IPS-18c (cell line): Measurements from ENCODE around the gene CPNE9.

ENCODE experiments used
- H3K4me3 ChIP-seq: 2 replicates; pipeline ENCODE4 v1.7.0; 2013; ENCODE audit warnings: low read depth, mild to moderate bottlenecking, low read length, moderate library complexity; ENCODE audit not compliant: insufficient read depth
- H3K9me3 ChIP-seq: one replicate; pipeline ENCODE4 v1.6.1; 2013; ENCODE audit warnings: mild to moderate bottlenecking, low read length, moderate library complexity; ENCODE audit not compliant: control insufficient read depth, insufficient read depth

CPNE9 gene

GRCh38 chr3:9685216-9686049, 18.2 kb upstream of the CPNE9 start:
- no peaks in the 10 kb centered on the region for H3K9me3 ChIP-seq
- no peak overlapping the region for H3K4me3 ChIP-seq

GRCh38 chr3:9686050-9686550, 17.5 kb upstream of the CPNE9 start:
- no peaks in the 10 kb centered on the region for H3K9me3 ChIP-seq
- no peak overlapping the region for H3K4me3 ChIP-seq

GRCh38 chr3:9686703-9687102, 16.9 kb upstream of the CPNE9 start:
- no peak overlapping the region for H3K4me3 ChIP-seq
- H3K9me3 ChIP-seq, result no peaks in the 10 kb centered on the region

- Histone ChIP-seq H3K4me3 (no peak overlapping the region), H3K9me3 (no peaks in the 10 kb centered on the region)
Measured at GRCh38 chr3:9687514-9687913, 16.1 kb upstream of the CPNE9 start.

GRCh38 chr3:9688961-9689360, 14.7 kb upstream of the CPNE9 start:
- H3K9me3 ChIP-seq, result no peaks in the 10 kb centered on the region

GRCh38 chr3:9689757-9690156, 13.9 kb upstream of the CPNE9 start:
- H3K4me3 ChIP-seq, result no peak overlapping the region

More at GRCh38 chr3:9688961-9689360, 14.7 kb upstream of the CPNE9 start:
- no peak overlapping the region for H3K4me3 ChIP-seq

GRCh38 chr3:9690451-9691450, 12.9 kb upstream of the CPNE9 start:
- H3K9me3 ChIP-seq, result no peaks in the 10 kb centered on the region
- H3K4me3 ChIP-seq, result no peak overlapping the region

More at GRCh38 chr3:9689757-9690156, 13.9 kb upstream of the CPNE9 start:
- H3K9me3 ChIP-seq, result no peaks in the 10 kb centered on the region

- Histone ChIP-seq H3K4me3 (no peak overlapping the region), H3K9me3 (no peaks in the 10 kb centered on the region)
Measured at GRCh38 chr3:9691636-9692035, 12.0 kb upstream of the CPNE9 start.

GRCh38 chr3:9692416-9692815, 11.2 kb upstream of the CPNE9 start:
- Histone ChIP-seq H3K4me3 (no peak overlapping the region), H3K9me3 (no peaks in the 10 kb centered on the region)

GRCh38 chr3:9695345-9695744, 8.3 kb upstream of the CPNE9 start:
- H3K4me3 ChIP-seq, result no peak overlapping the region
- no peaks in the 10 kb centered on the region for H3K9me3 ChIP-seq

- H3K4me3 ChIP-seq, result no peak overlapping the region
- no peaks in the 10 kb centered on the region for H3K9me3 ChIP-seq
Measured at GRCh38 chr3:9695746-9696145, 7.9 kb upstream of the CPNE9 start.

GRCh38 chr3:9696480-9697220, 7.0 kb upstream of the CPNE9 start:
- no peak overlapping the region for H3K4me3 ChIP-seq
- no peaks in the 10 kb centered on the region for H3K9me3 ChIP-seq

- H3K9me3 ChIP-seq, result no peaks in the 10 kb centered on the region
- H3K4me3 ChIP-seq, result no peak overlapping the region
Measured at GRCh38 chr3:9697892-9698291, 5.7 kb upstream of the CPNE9 start.

- Histone ChIP-seq H3K4me3 (no peak overlapping the region), H3K9me3 (no peaks in the 10 kb centered on the region)
Measured at GRCh38 chr3:9698293-9698692, 5.3 kb upstream of the CPNE9 start.

- Histone ChIP-seq H3K9me3 (no peaks in the 10 kb centered on the region), H3K4me3 (no peak overlapping the region)
Measured at GRCh38 chr3:9700536-9700935, 3.1 kb upstream of the CPNE9 start.

- no peaks in the 10 kb centered on the region for H3K9me3 ChIP-seq
Measured at GRCh38 chr3:9701006-9701405, 2.6 kb upstream of the CPNE9 start.

GRCh38 chr3:9701711-9702110, 1.9 kb upstream of the CPNE9 start:
- no peaks in the 10 kb centered on the region for H3K9me3 ChIP-seq
- H3K4me3 ChIP-seq, result no peak overlapping the region

More at GRCh38 chr3:9701006-9701405, 2.6 kb upstream of the CPNE9 start:
- no peak overlapping the region for H3K4me3 ChIP-seq
